K562 (cell line): ENCODE results near the gene CCDC136. TPM values are rescaled to one million over a fixed set of nuclear protein-coding genes. Genes with fewer than 3 reads are reported as not detected.

Source experiments
- BRCA1 ChIP-seq, 2 experiments: fragments of 450-650 bp in 1 of 2; sonication (generic) in 1 of 2; formaldehyde crosslinking in 1 of 2; IDR thresholded peaks; 2 replicates each; pipeline versions ENCODE4 v1.5.0 to v1.6.1; 2017 to 2020; ENCODE audit warnings: mild to moderate bottlenecking in 1 of 2, missing genetic modification reagents in 1 of 2
- CREBBP ChIP-seq: IDR thresholded peaks from one replicate; pipeline ENCODE4 v1.6.1; 2012; ENCODE audit warnings: low read depth, mild to moderate bottlenecking, control low read depth, inconsistent platforms, low read length
- EP300 ChIP-seq: IDR thresholded peaks from 2 replicates; pipeline ENCODE4 v1.6.1; 2012; ENCODE audit warnings: low read length, improper control_type of control experiment
- HDAC6 ChIP-seq: IDR thresholded peaks from 2 replicates; pipeline ENCODE4 v1.6.1; 2012; ENCODE audit warnings: low read depth, mild to moderate bottlenecking, control low read depth, inconsistent platforms, low read length, moderate library complexity
- KAT7 ChIP-seq: sonication (generic); formaldehyde crosslinking; IDR thresholded peaks from 2 replicates; pipeline ENCODE4 v1.8.0; 2022; ENCODE audit warnings: missing genetic modification reagents, mild to moderate bottlenecking, borderline replicate concordance
- KDM2B ChIP-seq: fragments of 250-450 bp; sonication (Bioruptor Pico); IDR thresholded peaks from 2 replicates; pipeline ENCODE4 v1.8.0; 2021; ENCODE audit warnings: mild to moderate bottlenecking, moderate library complexity
- KLF1 ChIP-seq: fragments of 450-650 bp; IDR thresholded peaks from 2 replicates; pipeline ENCODE4 v1.6.1; 2016; ENCODE audit warnings: missing genetic modification characterization, missing compliant biosample characterization
- NR2F6 ChIP-seq: fragments of 450-650 bp; formaldehyde crosslinking; IDR thresholded peaks from 2 replicates; pipeline ENCODE4 v1.4.0; 2020; ENCODE audit warnings: mild to moderate bottlenecking
- PTTG1 ChIP-seq: fragments of 450-650 bp; IDR thresholded peaks from 2 replicates; pipeline ENCODE4 v1.6.1; 2016; ENCODE audit warnings: low read depth, mild to moderate bottlenecking, missing genetic modification characterization, missing compliant biosample characterization
- PYGO2 ChIP-seq: fragments of 450-650 bp; IDR thresholded peaks from 2 replicates; pipeline ENCODE4 v1.6.1; 2016; ENCODE audit warnings: mild to moderate bottlenecking, missing genetic modification characterization, moderate library complexity, missing compliant biosample characterization
- RFX7 ChIP-seq: fragments of 250-450 bp; sonication (Bioruptor Pico); IDR thresholded peaks from 2 replicates; pipeline ENCODE4 v1.5.1; 2021; ENCODE audit warnings: mild to moderate bottlenecking
- SETDB1 ChIP-seq: IDR thresholded peaks from one replicate; pipeline ENCODE4 v1.6.1; 2012; ENCODE audit warnings: low read length, control low read depth, inconsistent platforms
- SPI1 ChIP-seq: IDR thresholded peaks from 2 replicates; pipeline ENCODE4 v1.6.1; 2011; ENCODE audit warnings: low read depth, low read length, control low read depth, borderline replicate concordance
- SRSF1 ChIP-seq: fragments of 200-400 bp; formaldehyde crosslinking; IDR thresholded peaks from 2 replicates; pipeline ENCODE4 v1.6.1; 2017; ENCODE audit warnings: mild to moderate bottlenecking, low read depth, low read length, moderate library complexity
- U2AF1 ChIP-seq: fragments of 200-400 bp; formaldehyde crosslinking; optimal IDR thresholded peaks from 2 replicates; pipeline ENCODE3; 2017; ENCODE audit warnings: mild to moderate bottlenecking, low read depth, low read length, moderate library complexity
- ZFX ChIP-seq: sonication (generic); formaldehyde crosslinking; IDR thresholded peaks from 2 replicates; pipeline ENCODE4 v1.8.0; 2022; ENCODE audit warnings: mild to moderate bottlenecking, missing genetic modification reagents, moderate library complexity
- ZNF140 ChIP-seq: fragments of 250-450 bp; sonication (Bioruptor Pico); IDR thresholded peaks from 2 replicates; pipeline ENCODE4 v1.8.0; 2021; ENCODE audit warnings: moderate library complexity, mild to moderate bottlenecking, inconsistent platforms
- ZNF707 ChIP-seq: fragments of 250-450 bp; sonication (Bioruptor Pico); conservative IDR thresholded peaks from 2 replicates; pipeline ENCODE4 v1.8.0; 2022; ENCODE audit warnings: inconsistent platforms, mild to moderate bottlenecking, moderate library complexity
- polyA plus RNA-seq, 8 experiments: library from polyadenylated mRNA; depleted of rRNA in 4 of 8; stranded (reverse) in 5 of 8; unstranded in 3 of 8; fragments of >200 nt; fragmentation: Nextera tagmentation in 2 of 8; fragmentation: Illumina TruSeq in 1 of 8; extraction: Ambion mirVana in 2 of 8; extraction: Trizol in 1 of 8; gene quantifications; 2 replicates each; pipeline versions ENCODE4 v1.2.1 to v1.2.3, GENCODE V29; 2011 to 2014; ENCODE audit warnings: inconsistent platforms in 1 of 8, missing spikeins in 1 of 8
- total RNA-seq, 7 experiments: library from RNA; depleted of rRNA in 6 of 7; stranded (reverse); fragments of >200 nt in 6 of 7; fragmentation: Illumina TruSeq in 2 of 7; extraction: Trizol in 2 of 7; gene quantifications; 2 replicates each; pipeline versions ENCODE4 v1.2.1 to v1.2.3, GENCODE V29; 2011 to 2021; ENCODE audit warnings: low replicate concordance in 1 of 7
- TF ChIP-seq, protein P1 (sequence below): fragments of 450-650 bp; IDR thresholded peaks from one replicate; pipeline ENCODE4 v1.6.1; 2018; ENCODE audit warnings: mild to moderate bottlenecking, moderate library complexity; ENCODE audit not compliant: partially characterized antibody
- TF ChIP-seq, protein P2 (sequence below): fragments of 250-450 bp; sonication (Bioruptor Pico); IDR thresholded peaks from 2 replicates; pipeline ENCODE4 v1.8.0; 2022; ENCODE audit warnings: moderate library complexity, mild to moderate bottlenecking, inconsistent platforms
- TF ChIP-seq, protein P3 (sequence below): IDR thresholded peaks from 3 replicates; pipeline ENCODE4 v1.6.1; 2011; ENCODE audit warnings: borderline replicate concordance, mild to moderate bottlenecking, moderate library complexity; ENCODE audit not compliant: insufficient read length; ENCODE audit errors: extremely low read depth
- TF ChIP-seq, protein P4 (sequence below): IDR thresholded peaks from 2 replicates; pipeline ENCODE4 v1.6.1; 2012; ENCODE audit warnings: low read depth, low read length, improper control_type of control experiment, borderline replicate concordance

CCDC136 gene
- total and polyA plus RNA-seq, 9 of the 15 experiments (the other 6 are each of a cell fraction or from before 2014, with no cell fraction given), result 2.4 to 40.8 (median 26.5) TPM

DNA sequence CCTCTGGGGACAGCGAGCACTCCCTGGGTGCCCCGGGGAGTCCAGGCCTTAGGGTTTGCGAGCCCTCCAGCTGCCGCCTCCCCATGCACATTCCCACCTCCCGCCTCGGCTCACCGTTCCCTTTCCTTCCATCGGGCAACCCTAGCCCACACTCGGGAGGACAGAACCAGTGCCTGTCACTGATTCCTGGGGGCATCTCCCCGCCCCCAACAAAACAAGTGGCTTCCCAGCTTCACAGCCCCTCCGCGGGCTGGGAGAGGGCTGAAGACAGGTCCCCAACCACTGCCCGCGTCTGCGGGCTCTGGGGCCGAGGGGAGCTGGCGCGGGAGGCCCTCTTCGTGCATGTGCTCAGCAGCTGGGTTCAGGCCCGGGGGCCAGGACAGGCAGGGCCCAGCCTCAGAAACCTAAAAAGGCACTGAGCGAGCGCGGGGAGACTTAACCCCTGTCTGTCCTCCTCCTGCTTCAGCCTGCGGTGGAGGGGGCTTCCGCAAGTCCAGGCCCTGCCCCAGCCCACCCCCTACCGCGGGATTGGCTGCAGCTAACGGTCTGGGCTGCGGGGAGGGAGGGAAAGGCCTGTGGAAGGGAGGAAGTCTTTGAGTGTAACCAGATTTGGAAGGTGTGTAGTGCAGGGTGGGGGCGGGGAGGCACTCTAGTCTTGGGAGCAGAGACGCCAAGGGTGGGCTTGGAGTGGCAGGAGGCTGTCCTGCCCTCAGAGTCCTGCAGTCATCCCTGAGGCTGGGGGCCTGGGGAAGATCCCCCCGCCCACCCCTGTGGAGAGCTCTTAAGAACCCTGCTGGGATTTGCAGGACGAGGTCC is 39.6 kb downstream of the CCDC136 start (continued):
- TF ChIP-seq, protein P1, sequence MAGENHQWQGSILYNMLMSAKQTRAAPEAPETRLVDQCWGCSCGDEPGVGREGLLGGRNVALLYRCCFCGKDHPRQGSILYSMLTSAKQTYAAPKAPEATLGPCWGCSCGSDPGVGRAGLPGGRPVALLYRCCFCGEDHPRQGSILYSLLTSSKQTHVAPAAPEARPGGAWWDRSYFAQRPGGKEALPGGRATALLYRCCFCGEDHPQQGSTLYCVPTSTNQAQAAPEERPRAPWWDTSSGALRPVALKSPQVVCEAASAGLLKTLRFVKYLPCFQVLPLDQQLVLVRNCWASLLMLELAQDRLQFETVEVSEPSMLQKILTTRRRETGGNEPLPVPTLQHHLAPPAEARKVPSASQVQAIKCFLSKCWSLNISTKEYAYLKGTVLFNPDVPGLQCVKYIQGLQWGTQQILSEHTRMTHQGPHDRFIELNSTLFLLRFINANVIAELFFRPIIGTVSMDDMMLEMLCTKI, result no peak
- TF ChIP-seq KLF1 (no peak), PYGO2 (tag) (no peak), NR2F6 (CRISPR knock-in tag) (0 out of 2 replicates have a peak, but pooled peaks have one; percentile 37), BRCA1 (IDR thresholded peaks at IDR 0.05) (no peak), BRCA1 (CRISPR knock-in tag; IDR thresholded peaks at IDR 0.05) (no peak), SETDB1 (no peak), PTTG1 (tag) (no peak), ZNF140 (CRISPR knock-in tag) (0 out of 2 replicates have a peak, but pooled peaks have one; percentile 34), RFX7 (CRISPR knock-in tag) (no peak), ZNF707 (peak; percentile 67; the same call in 1 of the 2 replicates), CREBBP (no peak), SRSF1 (no peak), KAT7 (CRISPR knock-in tag) (peak; percentile 21; the same call in 1 of the 2 replicates), HDAC6 (no peak), U2AF1 (no peak), ZFX (CRISPR knock-in tag) (peak; percentile 82), SPI1 (peak; percentile 95), EP300 (peak; percentile 31; the same call in 1 of the 2 replicates), KDM2B (peak; percentile 78)
- TF ChIP-seq, protein P2, sequence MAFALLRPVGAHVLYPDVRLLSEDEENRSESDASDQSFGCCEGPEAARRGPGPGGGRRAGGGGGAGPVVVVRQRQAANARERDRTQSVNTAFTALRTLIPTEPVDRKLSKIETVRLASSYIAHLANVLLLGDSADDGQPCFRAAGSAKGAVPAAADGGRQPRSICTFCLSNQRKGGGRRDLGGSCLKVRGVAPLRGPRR, result no peak
- TF ChIP-seq, protein P3, sequence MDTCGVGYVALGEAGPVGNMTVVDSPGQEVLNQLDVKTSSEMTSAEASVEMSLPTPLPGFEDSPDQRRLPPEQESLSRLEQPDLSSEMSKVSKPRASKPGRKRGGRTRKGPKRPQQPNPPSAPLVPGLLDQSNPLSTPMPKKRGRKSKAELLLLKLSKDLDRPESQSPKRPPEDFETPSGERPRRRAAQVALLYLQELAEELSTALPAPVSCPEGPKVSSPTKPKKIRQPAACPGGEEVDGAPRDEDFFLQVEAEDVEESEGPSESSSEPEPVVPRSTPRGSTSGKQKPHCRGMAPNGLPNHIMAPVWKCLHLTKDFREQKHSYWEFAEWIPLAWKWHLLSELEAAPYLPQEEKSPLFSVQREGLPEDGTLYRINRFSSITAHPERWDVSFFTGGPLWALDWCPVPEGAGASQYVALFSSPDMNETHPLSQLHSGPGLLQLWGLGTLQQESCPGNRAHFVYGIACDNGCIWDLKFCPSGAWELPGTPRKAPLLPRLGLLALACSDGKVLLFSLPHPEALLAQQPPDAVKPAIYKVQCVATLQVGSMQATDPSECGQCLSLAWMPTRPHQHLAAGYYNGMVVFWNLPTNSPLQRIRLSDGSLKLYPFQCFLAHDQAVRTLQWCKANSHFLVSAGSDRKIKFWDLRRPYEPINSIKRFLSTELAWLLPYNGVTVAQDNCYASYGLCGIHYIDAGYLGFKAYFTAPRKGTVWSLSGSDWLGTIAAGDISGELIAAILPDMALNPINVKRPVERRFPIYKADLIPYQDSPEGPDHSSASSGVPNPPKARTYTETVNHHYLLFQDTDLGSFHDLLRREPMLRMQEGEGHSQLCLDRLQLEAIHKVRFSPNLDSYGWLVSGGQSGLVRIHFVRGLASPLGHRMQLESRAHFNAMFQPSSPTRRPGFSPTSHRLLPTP, result no peak
- TF ChIP-seq, protein P4, sequence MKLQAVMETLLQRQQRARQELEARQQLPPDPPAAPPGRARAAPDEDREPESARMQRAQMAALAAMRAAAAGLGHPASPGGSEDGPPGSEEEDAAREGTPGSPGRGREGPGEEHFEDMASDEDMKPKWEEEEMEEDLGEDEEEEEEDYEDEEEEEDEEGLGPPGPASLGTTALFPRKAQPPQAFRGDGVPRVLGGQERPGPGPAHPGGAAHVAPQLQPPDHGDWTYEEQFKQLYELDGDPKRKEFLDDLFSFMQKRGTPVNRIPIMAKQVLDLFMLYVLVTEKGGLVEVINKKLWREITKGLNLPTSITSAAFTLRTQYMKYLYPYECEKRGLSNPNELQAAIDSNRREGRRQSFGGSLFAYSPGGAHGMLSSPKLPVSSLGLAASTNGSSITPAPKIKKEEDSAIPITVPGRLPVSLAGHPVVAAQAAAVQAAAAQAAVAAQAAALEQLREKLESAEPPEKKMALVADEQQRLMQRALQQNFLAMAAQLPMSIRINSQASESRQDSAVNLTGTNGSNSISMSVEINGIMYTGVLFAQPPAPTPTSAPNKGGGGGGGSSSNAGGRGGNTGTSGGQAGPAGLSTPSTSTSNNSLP, result no peak
